Measurements from ENCODE around the gene SAFB.

DNA sequence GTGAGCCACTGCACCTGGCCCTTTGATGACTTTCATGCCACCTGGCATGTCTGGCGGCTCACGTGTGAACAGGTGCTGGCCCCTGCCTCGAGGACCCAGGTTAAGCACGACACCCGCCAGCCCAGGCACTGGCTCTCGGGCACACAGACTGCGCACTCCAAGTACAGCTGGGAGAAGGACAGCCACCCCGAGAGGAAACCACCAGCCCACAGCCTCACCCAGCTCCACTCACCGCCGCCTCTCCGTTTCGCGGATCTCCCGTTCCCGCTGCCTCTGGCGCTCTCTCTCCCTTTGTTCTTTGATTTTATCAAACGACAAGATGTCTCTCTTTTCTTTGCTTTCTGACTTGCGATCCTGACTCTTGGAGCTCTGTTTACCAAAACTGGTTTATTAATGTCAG, 27.8 kb upstream of the SAFB start:
- no peak for TF ChIP-seq CTCF (conservative IDR thresholded peaks at IDR 0.05)
- no peak for TF ChIP-seq EZH2 (IDR thresholded peaks at IDR 0.05; ENCODE audit: low read depth)

Data from PC-9 (cell line).